HEK293 (cell line): Measurements from ENCODE around the gene TCAP.

Source experiments
- KLF8 ChIP-seq: fragments of 450-650 bp; formaldehyde crosslinking; IDR thresholded peaks from 2 replicates; pipeline ENCODE4 v1.5.1; 2016; ENCODE audit warnings: missing biosample characterization, missing genetic modification characterization
- MZF1 ChIP-seq: fragments of 450-650 bp; formaldehyde crosslinking; IDR thresholded peaks from 2 replicates; pipeline ENCODE4 v1.5.1; 2017; ENCODE audit warnings: missing biosample characterization, missing genetic modification characterization, borderline replicate concordance
- PBX3 ChIP-seq: sonication (generic); formaldehyde crosslinking; IDR thresholded peaks from 2 replicates; pipeline ENCODE4 v1.8.1; 2022; ENCODE audit warnings: mild to moderate bottlenecking, moderate library complexity, missing genetic modification reagents
- PRDM1 ChIP-seq: fragments of 450-650 bp; formaldehyde crosslinking; IDR thresholded peaks from 2 replicates; pipeline ENCODE4; 2016; ENCODE audit warnings: missing biosample characterization, missing genetic modification characterization
- PRDM10 ChIP-seq: fragments of 450-650 bp; formaldehyde crosslinking; IDR thresholded peaks from 2 replicates; pipeline ENCODE4 v1.5.1; 2016; ENCODE audit warnings: missing biosample characterization, missing genetic modification characterization
- PRDM6 ChIP-seq: fragments of 450-650 bp; formaldehyde crosslinking; IDR thresholded peaks from 2 replicates; pipeline ENCODE4 v1.5.1; 2017; ENCODE audit warnings: missing biosample characterization, missing genetic modification characterization
- SALL2 ChIP-seq: fragments of 450-650 bp; formaldehyde crosslinking; IDR thresholded peaks from 2 replicates; pipeline ENCODE4 v1.5.0; 2017; ENCODE audit warnings: missing biosample characterization, mild to moderate bottlenecking, missing genetic modification characterization, borderline replicate concordance
- SCRT1 ChIP-seq: fragments of 450-650 bp; formaldehyde crosslinking; IDR thresholded peaks from 2 replicates; pipeline ENCODE4 v1.5.1; 2016; ENCODE audit warnings: missing biosample characterization, missing genetic modification characterization, borderline replicate concordance
- SP2 ChIP-seq: fragments of 450-650 bp; formaldehyde crosslinking; IDR thresholded peaks from 2 replicates; pipeline ENCODE4 v1.5.1; 2016; ENCODE audit warnings: missing biosample characterization, missing genetic modification characterization
- SP3 ChIP-seq: fragments of 450-650 bp; formaldehyde crosslinking; IDR thresholded peaks from 2 replicates; pipeline ENCODE4 v1.5.1; 2016; ENCODE audit warnings: missing biosample characterization, missing genetic modification characterization
- TRIM28 ChIP-seq: IDR thresholded peaks from 2 replicates; pipeline ENCODE4 v1.6.1; 2011; ENCODE audit warnings: low read length, control low read depth, borderline replicate concordance
- WT1 ChIP-seq: fragments of 450-650 bp; formaldehyde crosslinking; IDR thresholded peaks from 2 replicates; pipeline ENCODE4 v1.5.1; 2016; ENCODE audit warnings: missing biosample characterization, missing genetic modification characterization
- YY2 ChIP-seq: fragments of 450-650 bp; formaldehyde crosslinking; IDR thresholded peaks from 2 replicates; pipeline ENCODE4 v1.5.1; 2016; ENCODE audit warnings: missing biosample characterization, missing genetic modification characterization
- ZBTB11 ChIP-seq: fragments of 450-650 bp; formaldehyde crosslinking; conservative IDR thresholded peaks from 2 replicates; pipeline ENCODE4 v1.5.1; 2016; ENCODE audit warnings: low read depth, missing biosample characterization, missing genetic modification characterization
- ZBTB17 ChIP-seq: fragments of 450-650 bp; formaldehyde crosslinking; IDR thresholded peaks from 2 replicates; pipeline ENCODE4 v1.5.1; 2016; ENCODE audit warnings: missing biosample characterization, missing genetic modification characterization
- ZNF132 ChIP-seq: fragments of 450-650 bp; formaldehyde crosslinking; IDR thresholded peaks from 2 replicates; pipeline ENCODE4 v1.5.1; 2017; ENCODE audit warnings: missing biosample characterization, missing genetic modification characterization, borderline replicate concordance
- ZNF169 ChIP-seq: fragments of 450-650 bp; formaldehyde crosslinking; IDR thresholded peaks from 2 replicates; pipeline ENCODE4 v1.5.1; 2016; ENCODE audit warnings: missing biosample characterization, missing genetic modification characterization
- ZNF174 ChIP-seq: fragments of 450-650 bp; formaldehyde crosslinking; IDR thresholded peaks from 2 replicates; pipeline ENCODE4 v1.5.0; 2017; ENCODE audit warnings: missing biosample characterization, mild to moderate bottlenecking, missing genetic modification characterization
- ZNF26 ChIP-seq: fragments of 450-650 bp; formaldehyde crosslinking; IDR thresholded peaks from 2 replicates; pipeline ENCODE4 v1.5.1; 2016; ENCODE audit warnings: missing biosample characterization, missing genetic modification characterization
- ZNF311 ChIP-seq: fragments of 450-650 bp; formaldehyde crosslinking; IDR thresholded peaks from 2 replicates; pipeline ENCODE4 v1.5.1; 2017; ENCODE audit warnings: missing biosample characterization, missing genetic modification characterization, borderline replicate concordance
- ZNF404 ChIP-seq: fragments of 450-650 bp; formaldehyde crosslinking; IDR thresholded peaks from 2 replicates; pipeline ENCODE4 v1.5.1; 2017; ENCODE audit warnings: missing biosample characterization, missing genetic modification characterization
- ZNF416 ChIP-seq: fragments of 450-650 bp; formaldehyde crosslinking; IDR thresholded peaks from 2 replicates; pipeline ENCODE4 v1.5.1; 2016; ENCODE audit warnings: missing biosample characterization, missing genetic modification characterization
- ZNF449 ChIP-seq: fragments of 450-650 bp; formaldehyde crosslinking; IDR thresholded peaks from 2 replicates; pipeline ENCODE4 v1.5.1; 2017; ENCODE audit warnings: missing biosample characterization, mild to moderate bottlenecking, missing genetic modification characterization, moderate library complexity
- ZNF48 ChIP-seq: fragments of 450-650 bp; formaldehyde crosslinking; IDR thresholded peaks from 2 replicates; pipeline ENCODE4 v1.5.1; 2016; ENCODE audit warnings: missing biosample characterization, missing genetic modification characterization
- ZNF488 ChIP-seq: fragments of 450-650 bp; formaldehyde crosslinking; IDR thresholded peaks from 2 replicates; pipeline ENCODE4 v1.5.1; 2016; ENCODE audit warnings: missing biosample characterization, missing genetic modification characterization
- ZNF561 ChIP-seq: fragments of 450-650 bp; IDR thresholded peaks from 2 replicates; pipeline ENCODE4 v1.5.1; 2018; ENCODE audit warnings: missing biosample characterization, missing genetic modification characterization, borderline replicate concordance
- ZNF585B ChIP-seq: fragments of 450-650 bp; formaldehyde crosslinking; IDR thresholded peaks from 2 replicates; pipeline ENCODE4 v1.5.1; 2016; ENCODE audit warnings: missing biosample characterization, missing genetic modification characterization

TCAP gene

GRCh38 chr17:39699818-39700147, 34.6 kb downstream of the TCAP start, which contains the start of gene ERBB2 (continued):
- TF ChIP-seq PRDM10, result peak; percentile 52
- no peak for TF ChIP-seq ZNF585B
- peak; percentile 93 for TF ChIP-seq SCRT1 (tag by site-specific recombination)
- TF ChIP-seq ZNF488 (tag by site-specific recombination), result no peak
- no peak for TF ChIP-seq ZNF169 (tag by site-specific recombination)
- TF ChIP-seq ZBTB11, result no peak
- no peak for TF ChIP-seq ZNF311 (tag by site-specific recombination)
- no peak for TF ChIP-seq ZNF404 (tag by site-specific recombination)
- peak; percentile 67 for TF ChIP-seq SP2 (tag by site-specific recombination)
- peak; percentile 70; the same call in 1 of the 2 replicates for TF ChIP-seq KLF8 (tag by site-specific recombination)
- TF ChIP-seq ZNF26 (tag by site-specific recombination), result no peak
- no peak for TF ChIP-seq ZNF449 (tag by site-specific recombination)
- TF ChIP-seq ZNF561 (tag by site-specific recombination), result peak; percentile 86
- TF ChIP-seq ZNF48 (tag by site-specific recombination), result no peak
- peak; percentile 87 for TF ChIP-seq PRDM1 (tag by site-specific recombination)
- no peak for TF ChIP-seq PBX3 (CRISPR knock-in tag)
- TF ChIP-seq YY2 (tag by site-specific recombination), result no peak
- TF ChIP-seq ZNF132, result no peak
- no peak for TF ChIP-seq SALL2
- TF ChIP-seq SP3 (tag by site-specific recombination), result 0 out of 2 replicates have a peak, but pooled peaks have one; percentile 42
- no peak for TF ChIP-seq MZF1 (tag by site-specific recombination)
- no peak for TF ChIP-seq PRDM6 (tag by site-specific recombination)
- TF ChIP-seq ZBTB17 (tag by site-specific recombination), result peak; percentile 23; the same call in 1 of the 2 replicates
- no peak for TF ChIP-seq ZNF174 (tag by site-specific recombination)
- TF ChIP-seq WT1 (tag by site-specific recombination), result peak; percentile 82; the same call in 1 of the 2 replicates
- TF ChIP-seq TRIM28, result no peak
- no peak for TF ChIP-seq ZNF416 (tag by site-specific recombination)
